Right forelimb (tissue), 1 donor: Measurements from ENCODE around the gene KRT14.
"Not testable (repeated sequence)": the region's sequence is repeated elsewhere in the genome, so short reads cannot be mapped to it uniquely, and the experiment has no call there.

Experiments used
- DNase-seq: peaks from one replicate; pipeline ENCODE4 v3.0.0-alpha.2; 2018

The KRT14 gene

GRCh38 chr17:41622340-41623183 lies 35.9 kb upstream of the KRT14 start:
- DNase-seq, result not testable (repeated sequence)

GRCh38 chr17:41621916-41622315 lies 35.2 kb upstream of the KRT14 start:
- no peak for DNase-seq

GRCh38 chr17:41621435-41621817 lies 34.7 kb upstream of the KRT14 start:
- not testable (repeated sequence) for DNase-seq

GRCh38 chr17:41620583-41621434 lies 34.1 kb upstream of the KRT14 start:
- DNase-seq, result no peak

- DNase-seq, result not testable (repeated sequence)
These were observed 33.4 kb upstream of the KRT14 start for GRCh38 chr17:41619927-41620582.

- DNase-seq, result no peak
These were observed 32.6 kb upstream of the KRT14 start for GRCh38 chr17:41619036-41619926.

GRCh38 chr17:41618341-41619035 lies 31.8 kb upstream of the KRT14 start:
- no peak for DNase-seq

- no peak for DNase-seq
These were observed 31.0 kb upstream of the KRT14 start for GRCh38 chr17:41617698-41618097.

- DNase-seq, result no peak
These were observed 30.4 kb upstream of the KRT14 start for GRCh38 chr17:41617136-41617535.

GRCh38 chr17:41616486-41616885 lies 29.8 kb upstream of the KRT14 start:
- DNase-seq, result not testable (repeated sequence)

GRCh38 chr17:41615454-41615853 lies 28.8 kb upstream of the KRT14 start:
- no peak for DNase-seq

- DNase-seq, result not testable (repeated sequence)
These were observed 28.1 kb upstream of the KRT14 start for GRCh38 chr17:41614767-41615166.

- DNase-seq, result no peak
These were observed 27.4 kb upstream of the KRT14 start for GRCh38 chr17:41614098-41614497.

- no peak for DNase-seq
These were observed 26.8 kb upstream of the KRT14 start for GRCh38 chr17:41613277-41614082.

- DNase-seq, result not testable (repeated sequence)
These were observed 25.9 kb upstream of the KRT14 start, which contains the start of gene KRT16 for GRCh38 chr17:41612376-41613160. Gene KRT16, minus strand, starts transcription at chr17:41612767. Its CDS starts 79 bp downstream, at chr17:41612688.

GRCh38 chr17:41610965-41611640 lies 24.4 kb upstream of the KRT14 start:
- no peak for DNase-seq

GRCh38 chr17:41610061-41610517 lies 23.4 kb upstream of the KRT14 start:
- not testable (repeated sequence) for DNase-seq

- DNase-seq, result not testable (repeated sequence)
These were observed 20.2 kb upstream of the KRT14 start for GRCh38 chr17:41606930-41607329.

- no peak for DNase-seq
These were observed 15.8 kb upstream of the KRT14 start for GRCh38 chr17:41602524-41602923.
